Peyer's patch (tissue), 4 donors: ENCODE results near the gene CARMIL1. TPM values are rescaled to one million over a fixed set of nuclear protein-coding genes. Genes with fewer than 3 reads are reported as not detected.

Experiments used
- DNase-seq, 3 donors: peaks; one replicate each; pipeline ENCODE4 v3.0.0-alpha.2; 2017 to 2019
- H3K27ac ChIP-seq, 4 donors: fragments of 200-600 bp; sonication (generic); one replicate each; pipeline ENCODE4 v1.5.1; 2016 to 2019
- H3K27me3 ChIP-seq, 2 donors: fragments of 200-600 bp; sonication (generic); one replicate each; pipeline ENCODE4 v1.5.1; 2019
- H3K36me3 ChIP-seq, 3 donors: fragments of 200-600 bp; sonication (generic); one replicate each; pipeline ENCODE4 v1.5.1; 2016 to 2019
- H3K4me1 ChIP-seq, 4 donors: fragments of 200-600 bp; sonication (generic); one replicate each; pipeline ENCODE4 v1.5.1; 2016 to 2019
- H3K4me3 ChIP-seq, 4 donors: fragments of 200-600 bp; sonication (generic); 1 replicate in 3 of 4; 2 replicates in 1 of 4; pipeline ENCODE4 v1.5.1; 2016 to 2019; ENCODE audit warnings: mild to moderate bottlenecking in 1 of 4
- H3K9me3 ChIP-seq, 4 donors: fragments of 200-600 bp; sonication (generic); one replicate each; pipeline ENCODE4 v1.5.1; 2016 to 2019; ENCODE audit warnings: mild to moderate bottlenecking in 1 of 4
- POLR2A ChIP-seq, 2 donors: fragments of 450-650 bp; IDR thresholded peaks; one replicate each; pipeline ENCODE4 v1.5.1; 2017; ENCODE audit warnings: antibody characterized with exemption in 2 of 2, mild to moderate bottlenecking in 2 of 2, moderate library complexity in 2 of 2
- total RNA-seq, 4 donors: library from RNA; depleted of rRNA; stranded (reverse); fragments of >200 nt; gene quantifications; one replicate each; pipeline ENCODE4 v1.1.0, GENCODE V29; 2016
- TF ChIP-seq, protein P1 (sequence below), 6 experiments: fragments of 450-650 bp in 4 of 6; fragments of 200-600 bp in 2 of 6; sonication (generic) in 1 of 6; IDR thresholded peaks; one replicate each; pipeline ENCODE4 v1.5.1; 2017 to 2019; ENCODE audit warnings: antibody characterized with exemption in 6 of 6, mild to moderate bottlenecking in 3 of 6, moderate library complexity in 1 of 6

Gene CARMIL1
- total RNA-seq, 4 donors from 2014 or later, result 75.1 to 107 (median 85.7) TPM

DNA sequence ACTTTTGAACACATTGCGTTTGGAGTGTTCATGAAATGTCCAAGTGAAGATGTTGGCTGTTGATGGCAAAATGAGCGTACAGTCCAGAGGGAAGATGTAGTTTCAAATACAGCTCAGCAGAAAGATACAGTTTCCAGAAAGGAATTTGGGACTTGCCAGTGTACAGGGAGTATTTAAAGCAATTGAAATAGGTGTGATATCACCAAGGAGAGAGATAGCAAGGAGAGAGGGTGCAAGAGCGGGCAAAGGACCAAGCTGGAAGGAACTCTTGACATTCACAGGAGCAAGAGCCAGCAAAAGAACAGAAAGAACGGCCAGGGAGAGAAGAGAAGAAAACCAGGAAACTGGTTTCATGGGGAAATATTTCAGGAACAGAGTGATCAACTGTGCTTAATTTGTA is 47.8 kb downstream of the CARMIL1 start:
- H3K27ac ChIP-seq, result no peak overlapping the region
- no peak for DNase-seq
- TF ChIP-seq POLR2A (IDR thresholded peaks at IDR 0.05), result no peak
- TF ChIP-seq, protein P1, sequence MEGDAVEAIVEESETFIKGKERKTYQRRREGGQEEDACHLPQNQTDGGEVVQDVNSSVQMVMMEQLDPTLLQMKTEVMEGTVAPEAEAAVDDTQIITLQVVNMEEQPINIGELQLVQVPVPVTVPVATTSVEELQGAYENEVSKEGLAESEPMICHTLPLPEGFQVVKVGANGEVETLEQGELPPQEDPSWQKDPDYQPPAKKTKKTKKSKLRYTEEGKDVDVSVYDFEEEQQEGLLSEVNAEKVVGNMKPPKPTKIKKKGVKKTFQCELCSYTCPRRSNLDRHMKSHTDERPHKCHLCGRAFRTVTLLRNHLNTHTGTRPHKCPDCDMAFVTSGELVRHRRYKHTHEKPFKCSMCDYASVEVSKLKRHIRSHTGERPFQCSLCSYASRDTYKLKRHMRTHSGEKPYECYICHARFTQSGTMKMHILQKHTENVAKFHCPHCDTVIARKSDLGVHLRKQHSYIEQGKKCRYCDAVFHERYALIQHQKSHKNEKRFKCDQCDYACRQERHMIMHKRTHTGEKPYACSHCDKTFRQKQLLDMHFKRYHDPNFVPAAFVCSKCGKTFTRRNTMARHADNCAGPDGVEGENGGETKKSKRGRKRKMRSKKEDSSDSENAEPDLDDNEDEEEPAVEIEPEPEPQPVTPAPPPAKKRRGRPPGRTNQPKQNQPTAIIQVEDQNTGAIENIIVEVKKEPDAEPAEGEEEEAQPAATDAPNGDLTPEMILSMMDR (IDR thresholded peaks at IDR 0.05), result no peak

DNA sequence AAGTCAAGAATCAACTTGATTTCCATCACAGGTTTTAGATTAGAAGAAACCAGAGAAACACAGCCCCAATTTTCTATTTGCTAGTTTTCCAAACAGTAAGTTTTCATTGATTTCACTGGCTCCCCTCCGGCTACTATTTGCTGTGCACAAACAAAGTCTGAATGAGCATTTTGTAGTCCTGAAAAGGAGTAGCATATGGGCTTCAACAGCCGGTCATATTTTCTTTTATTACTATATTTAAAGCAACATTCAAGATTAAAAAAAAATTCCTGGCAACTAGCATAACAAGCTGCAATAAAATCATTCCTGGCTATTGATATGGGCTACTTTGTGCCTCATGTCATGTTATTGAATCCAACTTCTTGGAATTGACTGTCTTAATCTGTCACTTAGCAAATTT is 48.3 kb downstream of the CARMIL1 start:
- Histone ChIP-seq H3K4me3 (no peak overlapping the region), H3K4me1 (peaks cover 0 to 27% (median 5%) of the 10 kb centered on the region in 4 donors), H3K27ac (peak overlapping the region in 1 of 4 donors; percentile 21), H3K9me3 (no peaks in the 10 kb centered on the region), H3K27me3 (no peaks in the 10 kb centered on the region), H3K36me3 (no peaks in the 10 kb centered on the region)
- DNase-seq, result no peak
- TF ChIP-seq, protein P1 (IDR thresholded peaks at IDR 0.05), result no peak
- no peak for TF ChIP-seq POLR2A (IDR thresholded peaks at IDR 0.05)

More for the DNA sequence above, 47.8 kb downstream of the CARMIL1 start:
- Histone ChIP-seq H3K27me3 (no peaks in the 10 kb centered on the region), H3K4me1 (peaks cover 0 to 22% (median 5%) of the 10 kb centered on the region in 4 donors), H3K9me3 (no peaks in the 10 kb centered on the region), H3K4me3 (no peak overlapping the region), H3K36me3 (no peaks in the 10 kb centered on the region)

DNA sequence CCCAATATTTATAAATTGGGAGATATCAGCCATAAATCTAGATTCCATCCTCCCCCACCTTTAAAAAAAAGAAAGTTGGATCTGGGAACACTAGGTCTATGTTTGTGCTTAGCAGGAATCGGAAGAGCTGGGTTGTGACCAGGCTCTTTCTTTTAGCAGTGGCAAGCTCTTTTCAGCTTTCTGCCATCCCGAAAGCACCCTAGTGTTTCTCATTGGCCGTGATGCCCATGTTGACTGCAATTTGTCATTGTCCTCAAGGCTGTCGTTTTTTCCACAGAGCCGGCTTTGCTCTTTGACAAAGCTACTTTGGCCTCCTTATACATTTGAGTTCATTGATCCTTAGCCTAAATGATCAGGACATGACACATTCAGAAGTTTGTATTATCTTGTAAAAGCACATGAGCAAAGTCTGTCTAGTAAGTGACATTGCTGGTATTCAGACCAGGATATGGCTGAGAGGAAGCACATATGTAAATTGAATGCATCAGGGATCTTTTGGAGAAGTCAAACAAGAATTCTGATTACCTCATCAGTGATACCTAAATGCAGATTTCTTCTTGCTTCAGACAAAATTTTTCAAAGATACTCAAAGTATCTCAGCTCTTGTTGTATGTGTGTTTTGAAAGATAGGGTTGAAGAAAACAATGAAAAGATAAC is 50.1 kb downstream of the CARMIL1 start:
- TF ChIP-seq, protein P1 (IDR thresholded peaks at IDR 0.05), result no peak
- TF ChIP-seq POLR2A (IDR thresholded peaks at IDR 0.05), result no peak
- Histone ChIP-seq H3K27ac (no peak overlapping the region), H3K27me3 (no peaks in the 10 kb centered on the region), H3K4me1 (peaks cover 0 to 39% (median 5%) of the 10 kb centered on the region in 4 donors), H3K36me3 (no peaks in the 10 kb centered on the region), H3K9me3 (no peaks in the 10 kb centered on the region), H3K4me3 (no peak overlapping the region)
- DNase-seq, result no peak

DNA sequence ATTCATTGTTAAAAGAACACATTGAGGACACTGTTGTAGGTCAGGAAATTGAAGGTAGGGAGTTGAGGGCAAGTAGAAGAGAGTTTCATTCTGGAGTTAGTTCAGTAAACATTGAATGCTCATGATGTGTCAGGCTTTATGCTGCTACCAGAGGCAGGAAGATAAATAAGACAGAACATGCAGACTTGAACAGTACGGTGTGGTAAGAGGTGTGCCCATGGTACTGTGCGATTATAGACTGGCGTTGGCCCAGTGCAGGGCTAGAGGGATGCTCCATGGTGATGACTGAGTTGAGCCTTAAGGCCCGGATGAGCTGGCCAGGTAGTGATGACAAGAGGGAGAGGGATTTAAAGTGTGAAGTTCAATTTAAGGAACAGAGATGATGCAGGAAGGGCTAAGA is 50.8 kb downstream of the CARMIL1 start:
- Histone ChIP-seq H3K27me3 (no peaks in the 10 kb centered on the region), H3K4me3 (no peak overlapping the region), H3K36me3 (no peaks in the 10 kb centered on the region), H3K27ac (no peak overlapping the region), H3K4me1 (peaks cover 0 to 41% (median 5%) of the 10 kb centered on the region in 4 donors), H3K9me3 (no peaks in the 10 kb centered on the region)
- DNase-seq, result no peak
- TF ChIP-seq, protein P1 (IDR thresholded peaks at IDR 0.05), result no peak
- no peak for TF ChIP-seq POLR2A (IDR thresholded peaks at IDR 0.05)

DNA sequence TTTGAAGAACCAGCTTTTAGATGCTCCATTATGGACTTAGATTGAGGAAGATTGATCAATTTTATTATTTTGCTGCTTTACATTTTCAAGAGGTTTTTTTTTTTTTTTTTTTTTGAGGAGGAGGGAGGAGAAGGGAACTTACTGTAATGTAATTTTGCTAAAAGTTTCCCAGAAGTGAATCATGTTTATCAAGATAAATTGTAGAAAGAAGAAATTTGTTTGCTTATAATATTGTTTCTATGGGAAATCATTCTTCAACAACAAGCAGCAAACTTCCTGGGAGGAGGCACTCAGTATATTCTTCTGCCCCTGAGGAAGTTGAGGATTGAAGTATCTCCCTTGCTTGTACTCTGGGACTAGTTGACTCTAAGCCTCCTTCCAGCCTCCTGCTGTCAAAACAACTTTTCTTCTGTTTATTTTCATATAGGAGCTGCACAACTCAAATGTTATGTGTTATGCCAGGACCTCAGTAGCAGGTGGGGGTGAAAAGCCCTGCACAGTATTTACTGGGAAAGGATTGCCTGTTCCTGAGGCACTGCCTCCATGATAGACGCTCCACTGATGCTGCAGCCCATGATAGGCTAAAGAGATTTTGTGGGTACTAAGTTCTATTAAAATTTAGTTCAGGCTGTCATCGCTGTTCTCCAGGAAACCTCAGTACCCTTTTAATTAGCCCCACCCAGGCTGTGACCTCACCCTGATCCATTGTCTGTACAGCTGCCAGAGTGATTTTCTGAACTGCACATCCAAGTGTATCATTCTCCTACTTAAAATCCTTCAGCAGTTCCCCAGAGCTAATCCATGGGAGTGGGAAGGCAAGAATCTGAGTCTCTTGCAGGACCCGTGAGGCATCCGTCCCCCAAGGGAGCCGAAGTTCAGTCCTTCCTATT is 51.9 kb downstream of the CARMIL1 start:
- no peaks in the 10 kb centered on the region for H3K9me3 ChIP-seq
- no peak overlapping the region for H3K27ac ChIP-seq
- no peak for TF ChIP-seq POLR2A (IDR thresholded peaks at IDR 0.05)
- peak in 1 of 3 donors; percentile 59 for DNase-seq
- no peak overlapping the region for H3K4me3 ChIP-seq
- no peaks in the 10 kb centered on the region for H3K36me3 ChIP-seq
- H3K4me1 ChIP-seq, result peaks cover 0 to 44% (median 5%) of the 10 kb centered on the region in 4 donors
- H3K27me3 ChIP-seq, result no peaks in the 10 kb centered on the region

DNA sequence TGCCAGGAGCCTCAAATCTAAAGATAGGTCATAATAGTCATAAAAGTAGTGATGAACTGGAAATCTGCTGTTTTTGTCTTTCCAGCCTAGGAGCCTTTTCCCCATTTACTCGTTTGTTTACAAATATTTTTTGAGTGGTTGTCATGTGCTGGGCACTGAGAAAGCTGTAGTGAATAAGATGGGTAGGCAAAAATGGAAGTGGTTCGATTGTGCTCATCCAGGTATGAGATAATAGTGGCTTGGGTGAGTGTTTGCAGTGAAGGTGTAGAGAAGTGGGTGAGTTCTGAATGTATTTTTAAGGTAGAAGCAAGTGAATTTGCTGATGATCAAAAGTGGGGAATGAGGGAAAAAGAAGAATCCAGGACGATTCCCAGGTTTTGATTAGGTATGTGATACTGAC is 53.0 kb downstream of the CARMIL1 start:
- Histone ChIP-seq H3K36me3 (no peaks in the 10 kb centered on the region), H3K27ac (no peak overlapping the region), H3K4me3 (no peak overlapping the region), H3K4me1 (peaks cover 0 to 40% (median 5%) of the 10 kb centered on the region in 4 donors), H3K27me3 (no peaks in the 10 kb centered on the region), H3K9me3 (no peaks in the 10 kb centered on the region)
- DNase-seq, result no peak
- TF ChIP-seq, protein P1 (IDR thresholded peaks at IDR 0.05), result no peak
- TF ChIP-seq POLR2A (IDR thresholded peaks at IDR 0.05), result no peak
